ENCODE results near the gene PLEKHG1.

PLEKHG1 gene

GRCh38 chr6:150613269-150613668, 13.6 kb downstream of the PLEKHG1 start:
- no peak for TF ChIP-seq GLIS3 (CRISPR knock-in tag; IDR thresholded peaks at IDR 0.05)
- no peak for TF ChIP-seq ZC3H10 (CRISPR knock-in tag; IDR thresholded peaks at IDR 0.05)
- no peak for TF ChIP-seq ISL1 (CRISPR knock-in tag; IDR thresholded peaks at IDR 0.05)
- TF ChIP-seq, protein P1, sequence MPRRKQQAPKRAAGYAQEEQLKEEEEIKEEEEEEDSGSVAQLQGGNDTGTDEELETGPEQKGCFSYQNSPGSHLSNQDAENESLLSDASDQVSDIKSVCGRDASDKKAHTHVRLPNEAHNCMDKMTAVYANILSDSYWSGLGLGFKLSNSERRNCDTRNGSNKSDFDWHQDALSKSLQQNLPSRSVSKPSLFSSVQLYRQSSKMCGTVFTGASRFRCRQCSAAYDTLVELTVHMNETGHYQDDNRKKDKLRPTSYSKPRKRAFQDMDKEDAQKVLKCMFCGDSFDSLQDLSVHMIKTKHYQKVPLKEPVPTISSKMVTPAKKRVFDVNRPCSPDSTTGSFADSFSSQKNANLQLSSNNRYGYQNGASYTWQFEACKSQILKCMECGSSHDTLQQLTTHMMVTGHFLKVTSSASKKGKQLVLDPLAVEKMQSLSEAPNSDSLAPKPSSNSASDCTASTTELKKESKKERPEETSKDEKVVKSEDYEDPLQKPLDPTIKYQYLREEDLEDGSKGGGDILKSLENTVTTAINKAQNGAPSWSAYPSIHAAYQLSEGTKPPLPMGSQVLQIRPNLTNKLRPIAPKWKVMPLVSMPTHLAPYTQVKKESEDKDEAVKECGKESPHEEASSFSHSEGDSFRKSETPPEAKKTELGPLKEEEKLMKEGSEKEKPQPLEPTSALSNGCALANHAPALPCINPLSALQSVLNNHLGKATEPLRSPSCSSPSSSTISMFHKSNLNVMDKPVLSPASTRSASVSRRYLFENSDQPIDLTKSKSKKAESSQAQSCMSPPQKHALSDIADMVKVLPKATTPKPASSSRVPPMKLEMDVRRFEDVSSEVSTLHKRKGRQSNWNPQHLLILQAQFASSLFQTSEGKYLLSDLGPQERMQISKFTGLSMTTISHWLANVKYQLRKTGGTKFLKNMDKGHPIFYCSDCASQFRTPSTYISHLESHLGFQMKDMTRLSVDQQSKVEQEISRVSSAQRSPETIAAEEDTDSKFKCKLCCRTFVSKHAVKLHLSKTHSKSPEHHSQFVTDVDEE (CRISPR knock-in tag; IDR thresholded peaks at IDR 0.05), result no peak
- TF ChIP-seq ESRRG (CRISPR knock-in tag; IDR thresholded peaks at IDR 0.05), result no peak
- no peak for TF ChIP-seq ZNF8 (CRISPR knock-in tag; IDR thresholded peaks at IDR 0.05)
- TF ChIP-seq CSDC2 (CRISPR knock-in tag; IDR thresholded peaks at IDR 0.05), result no peak
- no peak for TF ChIP-seq BACH2 (CRISPR knock-in tag; IDR thresholded peaks at IDR 0.05; ENCODE audit: borderline replicate concordance)
- TF ChIP-seq, protein P2, sequence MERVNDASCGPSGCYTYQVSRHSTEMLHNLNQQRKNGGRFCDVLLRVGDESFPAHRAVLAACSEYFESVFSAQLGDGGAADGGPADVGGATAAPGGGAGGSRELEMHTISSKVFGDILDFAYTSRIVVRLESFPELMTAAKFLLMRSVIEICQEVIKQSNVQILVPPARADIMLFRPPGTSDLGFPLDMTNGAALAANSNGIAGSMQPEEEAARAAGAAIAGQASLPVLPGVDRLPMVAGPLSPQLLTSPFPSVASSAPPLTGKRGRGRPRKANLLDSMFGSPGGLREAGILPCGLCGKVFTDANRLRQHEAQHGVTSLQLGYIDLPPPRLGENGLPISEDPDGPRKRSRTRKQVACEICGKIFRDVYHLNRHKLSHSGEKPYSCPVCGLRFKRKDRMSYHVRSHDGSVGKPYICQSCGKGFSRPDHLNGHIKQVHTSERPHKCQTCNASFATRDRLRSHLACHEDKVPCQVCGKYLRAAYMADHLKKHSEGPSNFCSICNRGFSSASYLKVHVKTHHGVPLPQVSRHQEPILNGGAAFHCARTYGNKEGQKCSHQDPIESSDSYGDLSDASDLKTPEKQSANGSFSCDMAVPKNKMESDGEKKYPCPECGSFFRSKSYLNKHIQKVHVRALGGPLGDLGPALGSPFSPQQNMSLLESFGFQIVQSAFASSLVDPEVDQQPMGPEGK (CRISPR knock-in tag; IDR thresholded peaks at IDR 0.05; ENCODE audit: borderline replicate concordance), result no peak
- TF ChIP-seq ZFP30 (CRISPR knock-in tag; IDR thresholded peaks at IDR 0.05), result no peak
- no peak for ATAC-seq

DNA sequence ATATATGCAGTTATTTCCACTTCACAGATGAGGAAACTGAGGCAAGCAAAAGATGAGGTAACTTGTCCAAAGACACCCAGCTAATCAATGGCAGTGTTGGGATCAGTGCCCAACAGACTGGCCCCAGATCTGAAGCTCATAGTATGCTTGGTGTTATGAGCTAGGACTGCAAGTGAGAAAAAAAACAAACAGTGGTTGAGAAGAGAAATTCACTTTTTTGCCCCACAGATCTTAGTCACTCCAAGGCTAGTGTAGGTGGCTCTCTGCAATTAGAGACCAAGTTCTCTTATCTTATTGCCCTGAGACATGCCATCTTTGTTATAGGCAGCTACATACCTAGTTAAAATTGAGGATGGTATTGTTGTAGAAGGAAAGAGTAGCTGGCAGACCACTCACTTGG, 16.3 kb downstream of the PLEKHG1 start:
- no peak for TF ChIP-seq ZNF8 (CRISPR knock-in tag; IDR thresholded peaks at IDR 0.05)
- TF ChIP-seq, protein P2 (CRISPR knock-in tag; IDR thresholded peaks at IDR 0.05; ENCODE audit: borderline replicate concordance), result no peak
- no peak for TF ChIP-seq ZNF70 (CRISPR knock-in tag; IDR thresholded peaks at IDR 0.05)
- no peak for TF ChIP-seq ZFP30 (CRISPR knock-in tag; IDR thresholded peaks at IDR 0.05)
- TF ChIP-seq, protein P1 (CRISPR knock-in tag; IDR thresholded peaks at IDR 0.05), result no peak
- no peak for TF ChIP-seq RARB (CRISPR knock-in tag; IDR thresholded peaks at IDR 0.05)
- no peak for TF ChIP-seq GLIS3 (CRISPR knock-in tag; IDR thresholded peaks at IDR 0.05)
- TF ChIP-seq, protein P3, sequence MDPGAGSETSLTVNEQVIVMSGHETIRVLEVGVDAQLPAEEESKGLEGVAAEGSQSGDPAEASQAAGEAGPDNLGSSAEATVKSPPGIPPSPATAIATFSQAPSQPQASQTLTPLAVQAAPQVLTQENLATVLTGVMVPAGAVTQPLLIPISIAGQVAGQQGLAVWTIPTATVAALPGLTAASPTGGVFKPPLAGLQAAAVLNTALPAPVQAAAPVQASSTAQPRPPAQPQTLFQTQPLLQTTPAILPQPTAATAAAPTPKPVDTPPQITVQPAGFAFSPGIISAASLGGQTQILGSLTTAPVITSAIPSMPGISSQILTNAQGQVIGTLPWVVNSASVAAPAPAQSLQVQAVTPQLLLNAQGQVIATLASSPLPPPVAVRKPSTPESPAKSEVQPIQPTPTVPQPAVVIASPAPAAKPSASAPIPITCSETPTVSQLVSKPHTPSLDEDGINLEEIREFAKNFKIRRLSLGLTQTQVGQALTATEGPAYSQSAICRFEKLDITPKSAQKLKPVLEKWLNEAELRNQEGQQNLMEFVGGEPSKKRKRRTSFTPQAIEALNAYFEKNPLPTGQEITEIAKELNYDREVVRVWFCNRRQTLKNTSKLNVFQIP (CRISPR knock-in tag; IDR thresholded peaks at IDR 0.05; ENCODE audit: borderline replicate concordance, low read depth), result no peak
- no peak for TF ChIP-seq ESRRG (CRISPR knock-in tag; IDR thresholded peaks at IDR 0.05)
- no peak for TF ChIP-seq TOX (CRISPR knock-in tag; IDR thresholded peaks at IDR 0.05; ENCODE audit: borderline replicate concordance)
- no peak for TF ChIP-seq ZFP3 (CRISPR knock-in tag; IDR thresholded peaks at IDR 0.05)
- TF ChIP-seq OSR1 (CRISPR knock-in tag; IDR thresholded peaks at IDR 0.05), result no peak
- no peak for TF ChIP-seq ZC3H10 (CRISPR knock-in tag; IDR thresholded peaks at IDR 0.05)
- TF ChIP-seq BACH2 (CRISPR knock-in tag; IDR thresholded peaks at IDR 0.05; ENCODE audit: borderline replicate concordance), result no peak
- TF ChIP-seq PPARA (CRISPR knock-in tag; IDR thresholded peaks at IDR 0.05; ENCODE audit: borderline replicate concordance), result no peak
- TF ChIP-seq CSRNP3 (CRISPR knock-in tag; IDR thresholded peaks at IDR 0.05), result no peak
- TF ChIP-seq CSDC2 (CRISPR knock-in tag; IDR thresholded peaks at IDR 0.05), result no peak
- no peak for TF ChIP-seq SNAI2 (CRISPR knock-in tag; IDR thresholded peaks at IDR 0.05)
- TF ChIP-seq CREB5 (CRISPR knock-in tag; IDR thresholded peaks at IDR 0.05; ENCODE audit: low read depth), result no peak

More for the DNA sequence above, 16.3 kb downstream of the PLEKHG1 start:
- ATAC-seq, result no peak
